ENCODE data around the gene FTCD.
"Not testable (repeated sequence)": the region's sequence is repeated elsewhere in the genome, so short reads cannot be mapped to it uniquely, and the experiment has no call there.

The FTCD gene

DNA sequence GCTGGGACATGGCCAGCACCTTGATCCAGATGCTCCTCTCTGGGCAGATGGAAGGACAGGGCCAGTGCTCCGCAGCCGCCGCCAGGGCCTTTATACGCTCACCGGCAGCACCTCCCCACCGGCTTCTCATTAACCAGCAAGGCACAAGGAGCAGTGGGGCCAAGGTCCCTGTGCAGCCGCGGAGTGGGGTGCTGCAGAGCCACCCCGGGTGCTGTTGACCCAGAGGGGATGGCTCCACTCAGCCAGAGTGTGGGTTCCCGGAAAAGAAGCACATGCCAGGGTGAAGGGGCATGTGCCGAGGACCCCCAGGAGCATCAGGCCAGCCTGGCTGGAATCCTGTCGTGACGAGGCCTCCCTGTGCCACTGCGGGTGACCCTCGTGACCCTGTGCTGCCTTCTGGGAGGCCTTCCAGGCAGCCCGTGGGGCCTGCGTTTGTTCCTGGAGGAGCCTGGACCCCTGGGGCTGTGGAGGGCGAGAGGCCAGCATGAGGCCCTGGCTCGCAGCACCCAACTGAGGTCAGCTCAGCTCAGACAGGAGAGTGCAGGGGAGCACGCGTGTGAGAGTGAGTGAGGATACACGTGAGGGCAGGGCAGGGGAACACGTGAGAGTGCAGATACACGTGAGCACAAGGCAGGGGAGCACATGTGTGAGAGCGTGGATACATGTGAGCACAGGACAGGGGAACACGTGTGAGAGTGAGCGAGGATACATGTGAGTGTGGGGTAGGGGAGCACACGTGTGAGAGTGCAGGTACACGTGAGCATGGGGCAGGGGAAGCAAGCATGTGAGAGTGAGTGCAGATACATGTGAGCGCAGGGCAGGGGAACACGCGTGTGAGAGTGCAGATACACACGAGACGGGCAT lies at the start of gene FTCD:
TSS of gene FTCD (minus strand) at position 66 of the 864 bp plus-strand sequence. CDS start at position 10, 56 bp downstream.
- DNase-seq (ENCODE audit: low spot score), result no peak

DNA sequence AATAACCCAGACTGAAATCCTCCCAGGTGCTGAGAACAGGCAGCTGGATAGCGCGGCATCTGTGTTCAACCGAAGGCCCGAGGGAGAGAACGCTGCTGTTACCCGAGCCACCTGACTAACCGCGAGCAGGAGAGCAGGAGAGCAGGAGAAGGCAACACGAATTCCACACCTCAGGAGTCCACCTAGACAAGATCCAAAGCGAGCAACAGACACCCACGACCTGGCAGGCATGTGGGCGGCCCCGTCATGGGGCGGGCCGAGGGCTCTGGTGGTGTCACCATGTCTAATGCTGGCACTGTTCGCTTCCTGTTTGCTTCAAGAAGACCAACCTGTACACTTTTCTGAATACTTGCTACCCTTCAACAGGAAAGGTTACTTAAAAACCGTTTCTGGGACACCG lies 49.8 kb upstream of the FTCD start:
- DNase-seq (ENCODE audit: low spot score), result no peak

- no peak for DNase-seq (ENCODE audit: low spot score)
Measured at GRCh38 chr21:46203203-46203600, 47.8 kb upstream of the FTCD start.

DNA sequence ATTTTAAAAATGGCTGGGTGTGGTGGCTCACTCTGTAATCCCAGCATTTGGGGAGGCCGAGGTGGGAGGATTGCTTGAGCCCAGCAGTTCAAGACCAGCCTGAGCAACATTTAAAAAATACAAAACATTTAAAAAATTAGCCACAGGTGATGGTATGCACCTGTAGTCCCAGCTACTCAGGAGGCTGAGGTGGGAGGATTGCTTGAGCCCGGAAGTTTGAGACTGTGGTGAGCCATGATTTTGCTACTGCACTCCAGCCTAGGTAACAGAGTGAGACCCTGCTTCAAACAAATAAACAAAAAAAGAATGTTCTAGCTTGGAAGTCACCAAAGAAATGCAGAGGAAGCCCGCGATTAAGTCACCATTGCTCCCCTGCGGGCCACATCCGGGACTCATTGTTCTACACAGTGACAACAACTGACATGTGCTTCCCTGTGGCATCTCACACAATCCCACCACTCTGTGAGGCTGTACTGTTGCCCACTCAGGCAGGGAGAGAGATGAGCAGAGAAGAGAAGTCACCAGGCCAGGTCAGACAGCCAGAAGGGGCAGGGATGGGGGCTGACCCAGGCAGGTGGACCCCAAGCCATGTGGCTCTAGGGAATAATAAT lies 47.3 kb upstream of the FTCD start:
- DNase-seq (ENCODE audit: low spot score), result no peak

DNA sequence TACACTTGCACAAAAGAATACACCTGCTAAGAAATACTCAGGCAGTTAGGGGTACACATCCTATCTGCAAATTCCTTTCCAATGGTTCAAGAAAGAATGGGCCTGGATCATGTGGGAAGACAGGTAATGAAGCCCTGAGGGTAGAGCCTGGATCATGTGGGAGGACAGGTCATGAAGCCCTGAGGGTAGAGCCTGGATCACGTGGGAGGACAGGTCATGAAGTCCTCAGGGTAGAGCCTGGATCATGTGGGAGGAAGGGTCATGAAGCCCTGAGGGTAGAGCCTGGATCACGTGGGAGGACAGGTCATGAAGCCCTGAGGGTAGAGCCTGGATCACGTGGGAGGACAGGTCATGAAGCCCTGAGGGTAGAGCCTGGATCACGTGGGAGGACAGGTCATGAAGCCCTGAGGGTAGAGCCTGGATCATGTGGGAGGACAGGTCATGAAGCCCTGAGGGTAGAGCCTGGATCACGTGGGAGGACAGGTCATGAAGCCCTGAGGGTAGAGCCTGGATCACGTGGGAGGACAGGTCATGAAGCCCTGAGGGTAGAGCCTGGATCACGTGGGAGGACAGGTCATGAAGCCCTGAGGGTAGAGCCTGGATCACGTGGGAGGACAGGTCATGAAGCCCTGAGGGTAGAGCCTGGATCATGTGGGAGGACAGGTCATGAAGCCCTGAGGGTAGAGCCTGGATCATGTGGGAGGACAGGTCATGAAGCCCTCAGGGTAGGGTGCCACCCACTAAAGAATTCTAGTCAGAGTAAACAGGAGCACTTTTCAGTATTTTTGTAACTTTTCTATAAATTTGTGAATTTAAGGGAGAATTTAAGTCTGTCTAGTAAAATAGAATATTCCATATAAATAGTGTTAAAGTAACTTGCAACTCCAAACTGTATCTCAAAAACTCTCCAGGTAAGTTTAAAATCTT lies 45.8 kb upstream of the FTCD start:
- DNase-seq (ENCODE audit: low spot score), result not testable (repeated sequence)

GRCh38 chr21:46199436-46200373 lies 44.3 kb upstream of the FTCD start:
- no peak for DNase-seq (ENCODE audit: low spot score)

- no peak for DNase-seq (ENCODE audit: low spot score)
Measured at GRCh38 chr21:46196733-46197132, 41.4 kb upstream of the FTCD start.

- no peak for DNase-seq (ENCODE audit: low spot score)
Measured at GRCh38 chr21:46195595-46196195, 40.3 kb upstream of the FTCD start.

DNA sequence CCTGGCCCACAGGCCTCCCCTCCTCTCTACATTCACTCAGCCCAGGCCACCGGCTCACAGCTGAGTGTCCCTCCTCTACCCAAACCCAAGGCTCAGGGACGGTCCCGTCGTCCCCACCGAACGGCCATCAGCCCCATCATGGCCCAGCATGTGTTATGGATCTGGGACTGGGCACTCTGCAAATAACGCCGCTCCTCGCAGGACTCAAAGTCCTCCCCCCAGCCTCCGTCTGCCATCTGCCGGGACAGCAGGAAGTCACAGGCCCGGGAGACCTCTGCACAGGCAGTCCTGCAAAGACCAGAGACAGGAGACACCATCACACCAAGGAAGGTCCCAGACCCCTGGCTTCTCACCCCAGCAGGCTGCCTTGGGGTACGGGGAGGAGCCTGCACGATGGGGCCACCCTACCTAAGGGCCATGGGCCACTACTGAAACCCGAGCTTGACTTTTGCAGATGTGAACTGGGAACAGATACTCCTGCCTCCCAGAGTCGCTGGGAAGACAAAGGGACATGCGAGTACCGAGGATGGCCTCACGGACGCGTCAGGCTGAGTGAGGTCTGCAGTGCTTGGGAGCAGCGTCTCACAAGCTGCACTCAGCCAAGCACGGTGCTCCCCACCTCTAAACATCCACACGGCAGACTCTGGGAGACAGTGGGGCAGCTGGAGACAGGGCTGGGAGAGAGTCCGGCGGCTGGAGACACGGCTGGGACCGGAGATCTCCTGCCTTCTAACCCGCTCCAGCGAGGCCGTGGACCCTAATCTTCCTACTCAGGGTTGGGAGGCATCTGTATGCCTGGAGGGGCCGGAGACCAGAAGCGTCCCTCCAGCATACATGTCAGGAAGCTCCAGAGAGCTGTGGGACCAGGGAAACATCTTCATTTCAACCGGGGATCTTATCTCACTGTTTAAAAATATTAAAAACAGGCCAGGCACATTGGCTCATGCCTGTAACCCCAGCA lies 39.3 kb upstream of the FTCD start:
- DNase-seq (ENCODE audit: low spot score), result no peak

DNA sequence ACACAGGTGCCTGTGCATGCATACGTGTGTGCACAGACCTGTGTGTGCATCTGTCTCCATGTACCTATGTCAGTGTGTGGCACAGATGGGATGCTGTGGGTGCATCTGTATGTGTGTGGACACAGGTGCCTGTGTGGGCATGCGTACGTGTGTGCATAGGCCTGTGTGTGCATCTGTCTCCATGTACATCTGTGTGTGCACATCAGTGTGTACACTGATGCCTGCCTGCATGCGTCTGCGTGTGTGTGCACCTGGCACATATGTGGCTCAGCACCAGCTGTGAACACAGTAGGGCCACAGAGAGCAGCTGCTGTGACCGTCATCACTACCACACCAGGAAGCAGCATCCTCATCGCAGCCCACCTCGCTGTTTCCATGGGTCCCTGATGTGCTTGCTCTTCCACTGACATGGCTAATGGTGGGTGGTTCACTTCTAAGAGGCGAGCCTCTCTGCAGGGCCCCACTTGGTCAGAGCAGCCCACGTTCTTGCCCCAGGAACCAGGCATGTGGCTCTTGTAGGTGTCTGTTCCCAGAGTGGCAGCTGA lies 38.5 kb upstream of the FTCD start:
- no peak for DNase-seq (ENCODE audit: low spot score)

DNA sequence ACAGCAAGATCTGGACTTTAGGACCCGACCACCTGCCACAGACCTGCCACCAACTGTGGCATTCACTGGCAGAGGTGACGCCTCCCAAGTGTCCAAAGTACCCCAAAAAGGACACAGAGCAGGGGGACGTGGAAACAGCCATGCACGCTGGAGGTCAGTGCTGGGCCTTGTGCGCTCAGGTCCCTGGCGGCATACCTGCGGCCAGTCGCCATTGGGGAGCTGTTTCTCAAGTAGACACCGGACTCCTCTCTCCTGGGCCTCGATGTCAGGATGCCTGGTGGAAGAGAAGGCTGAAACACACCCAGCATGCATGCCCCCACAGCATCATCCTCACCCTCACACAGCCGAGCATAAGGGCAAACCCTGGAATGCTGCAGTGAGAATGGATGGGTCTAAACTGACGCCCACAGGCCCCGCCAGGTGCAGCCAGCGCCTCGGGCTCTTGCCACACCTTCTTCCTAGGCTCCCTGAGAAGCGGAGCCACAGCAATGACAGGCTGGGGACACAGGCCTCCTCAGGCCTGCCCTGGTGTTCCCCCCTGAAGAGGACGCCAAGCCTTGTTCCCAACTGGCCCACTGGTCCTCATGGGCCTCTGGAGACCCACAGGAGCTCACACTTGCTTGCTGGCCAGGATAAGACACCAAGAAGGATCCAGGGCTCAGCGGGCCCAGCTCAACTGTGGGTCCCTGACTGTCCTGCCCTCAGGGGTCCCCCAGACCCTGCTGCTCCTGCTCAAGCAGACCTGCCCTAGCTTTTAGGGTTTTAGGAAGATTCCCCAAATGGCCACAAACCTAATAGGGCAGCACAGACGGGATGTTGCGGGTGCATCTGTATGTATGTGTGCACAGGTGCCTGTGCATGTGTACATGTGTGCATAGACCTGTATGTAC lies 36.6 kb upstream of the FTCD start:
- DNase-seq (ENCODE audit: low spot score), result no peak

DNA sequence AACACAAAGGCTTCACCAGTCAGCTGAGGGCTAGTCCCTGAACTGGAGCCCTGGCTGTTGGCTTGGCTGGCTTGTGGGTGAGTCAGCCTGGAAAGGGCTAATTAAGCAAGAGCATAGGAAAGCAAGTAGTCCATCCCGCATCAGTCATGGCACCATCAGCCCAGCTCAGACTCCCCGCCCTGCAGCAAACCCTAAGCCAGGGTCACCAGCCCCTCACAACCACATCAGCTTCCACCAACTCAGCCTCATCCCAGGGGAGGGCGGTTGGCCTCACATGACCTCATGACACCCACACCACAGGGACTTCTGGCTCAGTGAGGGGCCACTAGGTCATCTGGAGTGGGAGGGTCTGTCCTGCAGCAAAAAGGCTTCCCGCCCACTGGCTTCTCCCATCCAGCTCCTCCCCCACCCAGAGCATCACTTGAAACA lies 35.9 kb upstream of the FTCD start:
- DNase-seq (ENCODE audit: low spot score), result peak; percentile 86

DNA sequence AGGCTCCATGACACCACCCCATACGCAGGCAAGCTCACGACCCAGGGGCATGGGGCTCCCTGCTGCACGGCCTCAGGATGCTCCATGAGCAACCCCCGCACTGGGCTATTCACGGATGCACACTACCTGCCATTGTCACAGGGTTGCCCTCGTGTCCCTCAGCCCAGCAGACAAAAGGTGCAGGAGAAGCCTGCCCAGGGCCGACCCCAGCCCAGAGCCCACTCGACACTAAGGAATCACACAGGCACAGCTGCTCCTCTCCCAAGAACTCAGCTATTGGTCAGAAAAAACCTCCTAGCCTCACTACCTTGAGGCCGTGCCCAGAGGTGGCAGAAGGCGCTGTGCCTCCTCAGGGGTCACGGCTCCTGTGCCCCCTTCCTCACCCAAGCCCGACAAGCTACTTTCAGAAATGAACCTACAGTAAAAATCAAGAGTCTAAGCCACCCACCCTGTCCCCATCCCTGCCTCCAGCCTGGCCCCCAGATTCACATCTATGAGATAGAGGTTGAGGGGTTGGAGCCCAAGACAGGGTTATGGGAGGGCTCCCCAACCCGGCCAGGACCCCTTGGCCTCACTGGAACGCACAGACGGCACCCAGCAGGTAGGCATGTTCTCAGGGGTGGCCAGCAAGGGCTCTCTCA lies 35.2 kb upstream of the FTCD start:
- DNase-seq (ENCODE audit: low spot score), result no peak

- no peak for DNase-seq (ENCODE audit: low spot score)
Measured at GRCh38 chr21:46189959-46190490, 34.6 kb upstream of the FTCD start.

DNA sequence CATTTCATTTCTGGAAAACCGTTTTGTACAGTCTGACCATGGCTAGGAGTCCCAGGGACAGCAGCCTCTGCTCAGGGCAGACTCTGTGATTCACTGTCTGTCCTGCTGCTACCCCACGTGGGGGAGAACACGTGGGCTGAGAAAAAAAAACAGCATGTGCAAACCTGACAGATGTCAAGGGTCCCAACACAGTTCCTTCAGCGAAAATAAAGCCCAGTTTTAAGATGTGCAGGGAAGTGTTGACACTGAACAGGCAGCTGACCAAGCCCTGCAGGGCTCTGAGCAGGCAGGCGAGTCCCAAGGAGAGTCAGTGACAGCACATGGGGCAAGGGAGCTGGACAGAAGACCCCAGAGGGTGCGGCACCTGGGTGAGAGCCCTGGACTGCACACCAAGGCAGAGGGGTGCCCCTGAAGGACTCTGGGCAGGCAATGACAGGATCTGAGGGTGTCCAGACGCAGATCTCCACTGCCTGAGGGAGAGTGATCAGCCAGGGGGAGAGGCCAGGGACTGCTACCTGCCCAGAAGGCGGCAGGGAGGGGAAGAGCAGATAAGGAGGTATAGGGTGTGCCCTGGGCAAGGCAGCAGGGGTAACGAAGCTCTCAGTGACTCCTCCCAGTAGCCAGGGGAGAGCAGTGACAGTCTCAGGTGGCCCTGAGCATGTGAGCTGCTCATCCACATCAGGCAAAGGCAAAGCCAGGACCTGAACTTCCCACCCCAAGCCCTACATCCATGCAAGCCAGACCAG lies 34.0 kb upstream of the FTCD start:
- peak; percentile 67 for DNase-seq (ENCODE audit: low spot score)
